Activated CD8-positive, alpha-beta T cell treated with anti-CD3 and anti-CD28 coated beads for 36 hours (primary cell): ENCODE results near the gene DCTN2. TPM values are rescaled to one million over a fixed set of nuclear protein-coding genes. Genes with fewer than 3 reads are reported as not detected.

Source experiments
- ATAC-seq: fragments of 200-7000 bp; cut with Tn5 transposase; one replicate; pipeline ENCODE4 v1.10.0; 2021; ENCODE audit warnings: mild to moderate bottlenecking, moderate library complexity
- CTCF ChIA-PET: fragments of 350-600 bp; sonication (Branson Sonifier 250); formaldehyde crosslinking; loops from one replicate; lab custom pipeline; 2021; ENCODE audit warnings: antibody characterized with exemption; lab: Charles Lee
- POLR2A ChIA-PET: fragments of 350-600 bp; sonication (Branson Sonifier 250); formaldehyde crosslinking; loops from one replicate; lab custom pipeline; 2021; ENCODE audit warnings: antibody characterized with exemption; lab: Charles Lee
- DNase-seq: peaks from one replicate; pipeline ENCODE4 v3.0.0-alpha.2; 2020
- H3K27ac Mint-ChIP-seq: one replicate; pipeline ENCODE4 v1.8.0; 2021; ENCODE audit warnings: mild to moderate bottlenecking, mixed read lengths
- H3K27me3 Mint-ChIP-seq: one replicate; pipeline ENCODE4 v1.8.0; 2021; ENCODE audit warnings: mixed read lengths
- H3K36me3 Mint-ChIP-seq: one replicate; pipeline ENCODE4 v1.8.0; 2021; ENCODE audit warnings: low read depth, mixed read lengths
- H3K4me1 Mint-ChIP-seq: one replicate; pipeline ENCODE4 v1.8.0; 2021; ENCODE audit warnings: low read depth, mixed read lengths
- H3K4me3 Mint-ChIP-seq: one replicate; pipeline ENCODE4 v1.8.0; 2021; ENCODE audit warnings: mild to moderate bottlenecking, moderate library complexity, mixed read lengths
- H3K9me3 Mint-ChIP-seq: one replicate; pipeline ENCODE4 v1.8.0; 2021; ENCODE audit warnings: mixed read lengths
- CTCF ChIP-seq: fragments of 200-600 bp; IDR thresholded peaks from one replicate; pipeline ENCODE4 v1.8.0; 2022; ENCODE audit warnings: antibody characterized with exemption, mild to moderate bottlenecking
- intact Hi-C: fragments of 100-400 bp; cut with micrococcal nuclease; formaldehyde crosslinking; loops from one replicate; pipeline ENCODE4 v1.10.0; 2022
- total RNA-seq, 2 experiments: library from RNA; stranded (reverse); gene quantifications; one replicate each; pipeline ENCODE4 v1.2.3, GENCODE V29; 2021

Gene DCTN2
- total RNA-seq, 2 experiments from 2014 or later: 66.2 to 68.6 TPM

- no peaks in the 10 kb centered on the region for H3K9me3 Mint-ChIP-seq
- CTCF ChIA-PET: interaction anchor here (0.9 to 1.1 kb wide), 2 partner anchors 35 to 41 kb away, joined by 3 read pairs; no protein-coding TSS in a partner anchor
- intact Hi-C loops: no loop called here
- H3K27ac Mint-ChIP-seq: no peak overlapping the region
- no peaks in the 10 kb centered on the region for H3K27me3 Mint-ChIP-seq
- TF ChIP-seq CTCF: no peak
- H3K4me1 Mint-ChIP-seq: peaks cover 29% of the 10 kb centered on the region
- POLR2A ChIA-PET: interaction anchor here (6.2 kb wide), 1 partner anchor 16 kb away, joined by 46 read pairs; the partner anchor contains the start of gene MBD6
- no peak overlapping the region for H3K4me3 Mint-ChIP-seq
- ATAC-seq (no peak), DNase-seq (no peak)
- peaks cover 17% of the 10 kb centered on the region for H3K36me3 Mint-ChIP-seq
Measured at GRCh38 chr12:57541717-57542116, 5.3 kb downstream of the DCTN2 start.

GRCh38 chr12:57541001-57541400, 6.0 kb downstream of the DCTN2 start:
- peaks cover 15% of the 10 kb centered on the region for H3K36me3 Mint-ChIP-seq
- CTCF ChIA-PET: interaction anchor here (0.9 to 1.1 kb wide), 2 partner anchors 17 to 42 kb away, joined by 3 read pairs; no protein-coding TSS in a partner anchor
- H3K4me3 Mint-ChIP-seq: no peak overlapping the region
- H3K27ac Mint-ChIP-seq: no peak overlapping the region
- no peaks in the 10 kb centered on the region for H3K27me3 Mint-ChIP-seq
- intact Hi-C loops: no loop called here
- DNase-seq: no peak
- peaks cover 26% of the 10 kb centered on the region for H3K4me1 Mint-ChIP-seq
- TF ChIP-seq CTCF: no peak
- POLR2A ChIA-PET: interaction anchor here (1.5 to 6.2 kb wide), 3 partner anchors 9 to 15 kb away, joined by 4 to 46 read pairs (median 9); partner anchors contain the start of gene MBD6
- ATAC-seq: no peak
- H3K9me3 Mint-ChIP-seq: no peaks in the 10 kb centered on the region

- no peak for ATAC-seq
- CTCF ChIA-PET: interaction anchor here (0.9 to 1.0 kb wide), 2 partner anchors 9 to 62 kb away, joined by 5 read pairs; no protein-coding TSS in a partner anchor
- no peaks in the 10 kb centered on the region for H3K27me3 Mint-ChIP-seq
- no peak for TF ChIP-seq CTCF
- no peaks in the 10 kb centered on the region for H3K9me3 Mint-ChIP-seq
- peaks cover 12% of the 10 kb centered on the region for H3K4me1 Mint-ChIP-seq
- no peak overlapping the region for H3K27ac Mint-ChIP-seq
- POLR2A ChIA-PET: interaction anchor here (0.7 to 6.2 kb wide), 4 partner anchors 9 to 268 kb away, joined by 3 to 46 read pairs (median 6); partner anchors contain the start of gene MBD6
- H3K4me3 Mint-ChIP-seq: no peak overlapping the region
- H3K36me3 Mint-ChIP-seq: peaks cover 8% of the 10 kb centered on the region
- intact Hi-C loops: no loop called here
- DNase-seq: no peak
Measured at GRCh38 chr12:57539134-57539768, 7.7 kb downstream of the DCTN2 start.

- no peak overlapping the region for H3K27ac Mint-ChIP-seq
- H3K27me3 Mint-ChIP-seq: no peaks in the 10 kb centered on the region
- DNase-seq: no peak
- H3K9me3 Mint-ChIP-seq: no peaks in the 10 kb centered on the region
- CTCF ChIA-PET: interaction anchor here (1.7 to 3.6 kb wide), 2 partner anchors 9 to 47 kb away, joined by 4 to 9 read pairs; no protein-coding TSS in a partner anchor
- H3K36me3 Mint-ChIP-seq: peaks cover 8% of the 10 kb centered on the region
- ATAC-seq: no peak
- no peak for TF ChIP-seq CTCF
- peaks cover 3% of the 10 kb centered on the region for H3K4me1 Mint-ChIP-seq
- H3K4me3 Mint-ChIP-seq: no peak overlapping the region
- POLR2A ChIA-PET: interaction anchor here (0.6 to 2.0 kb wide), 4 partner anchors 9 to 722 kb away, joined by 3 to 11 read pairs (median 4); no protein-coding TSS in a partner anchor
- intact Hi-C loops: no loop called here
Measured at GRCh38 chr12:57536597-57536942, 10.4 kb downstream of the DCTN2 start.
